ENCODE measurements around the gene PFKP.

DNA sequence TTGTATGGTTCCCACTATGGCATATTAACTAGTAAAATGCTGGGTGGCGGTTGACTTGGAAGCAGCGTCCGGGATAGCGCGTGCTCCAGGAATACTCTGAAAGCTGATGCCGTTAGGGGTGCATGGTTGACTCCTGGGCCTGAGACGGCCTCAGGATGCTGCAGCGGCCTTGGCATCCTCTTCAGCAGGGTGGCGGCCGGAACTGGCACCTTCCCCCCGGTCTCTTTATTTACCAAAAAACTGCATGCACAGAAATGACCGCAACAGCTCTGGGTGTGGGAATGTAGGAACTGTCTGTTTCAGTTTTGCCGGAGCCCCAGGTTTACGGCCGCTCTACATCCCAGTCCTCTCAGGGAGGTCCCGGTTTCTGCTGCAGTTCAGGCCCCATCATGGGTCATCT lies 28.8 kb downstream of the PFKP start:
- TF ChIP-seq CTCF (IDR thresholded peaks at IDR 0.05) (no peak), POLR2A (IDR thresholded peaks at IDR 0.05) (no peak)

Measured in lower leg skin (tissue), 3 donors.